H9 (cell line): ENCODE measurements around the gene GRID1. TPM values are rescaled to one million over a fixed set of nuclear protein-coding genes. Genes with fewer than 3 reads are reported as not detected.

Experiments
- DNase-seq: peaks from one replicate; pipeline ENCODE4 v3.0.0-alpha.2; 2017
- H2AFZ ChIP-seq: one replicate; pipeline ENCODE4 v1.6.1; 2013; ENCODE audit warnings: mild to moderate bottlenecking, low read length, control low read depth, moderate library complexity
- H2AK5ac ChIP-seq: 2 replicates; pipeline ENCODE4 v1.6.1; 2013; ENCODE audit warnings: low read length, control low read depth, mixed read lengths; ENCODE audit not compliant: insufficient read length
- H2BK120ac ChIP-seq: one replicate; pipeline ENCODE4 v1.6.1; 2013; ENCODE audit warnings: low read depth, mild to moderate bottlenecking, low read length, control low read depth, inconsistent platforms; ENCODE audit not compliant: poor library complexity, severe bottlenecking
- H2BK12ac ChIP-seq: 2 replicates; pipeline ENCODE4 v1.6.1; 2013; ENCODE audit warnings: low read length, control low read depth, mixed read lengths, low read depth; ENCODE audit not compliant: insufficient read length
- H2BK15ac ChIP-seq: 2 replicates; pipeline ENCODE4 v1.6.1; 2013; ENCODE audit warnings: low read depth, low read length, control low read depth
- H2BK20ac ChIP-seq: one replicate; pipeline ENCODE4 v1.6.1; 2013; ENCODE audit warnings: low read depth, mild to moderate bottlenecking, low read length, control low read depth, inconsistent platforms; ENCODE audit not compliant: poor library complexity, severe bottlenecking
- H2BK5ac ChIP-seq: 2 replicates; pipeline ENCODE4 v1.6.1; 2013; ENCODE audit warnings: low read length, control low read depth, mixed read lengths; ENCODE audit not compliant: insufficient read length
- H3K14ac ChIP-seq: 2 replicates; pipeline ENCODE4 v1.6.1; 2013; ENCODE audit warnings: low read length, control low read depth; ENCODE audit not compliant: insufficient read depth
- H3K18ac ChIP-seq: 2 replicates; pipeline ENCODE4 v1.6.1; 2013; ENCODE audit warnings: low read depth, mild to moderate bottlenecking, mixed read lengths, low read length, control low read depth; ENCODE audit not compliant: insufficient read length
- H3K23ac ChIP-seq: 2 replicates; pipeline ENCODE4 v1.6.1; 2013; ENCODE audit warnings: low read length, control low read depth, mixed read lengths, low read depth; ENCODE audit not compliant: insufficient read length
- H3K23me2 ChIP-seq: 2 replicates; pipeline ENCODE4 v1.6.1; 2013; ENCODE audit warnings: low read depth, mild to moderate bottlenecking, mixed read lengths, low read length, control low read depth; ENCODE audit not compliant: insufficient read length, poor library complexity, severe bottlenecking
- H3K27ac ChIP-seq: 2 replicates; pipeline ENCODE4 v1.5.1; 2013; ENCODE audit warnings: low read length, control low read depth, mixed read lengths, low read depth; ENCODE audit not compliant: insufficient read length
- H3K27me3 ChIP-seq: 2 replicates; pipeline ENCODE4 v1.6.1; 2013; ENCODE audit warnings: low read length, control low read depth, inconsistent platforms; ENCODE audit not compliant: insufficient read depth
- H3K4ac ChIP-seq: 2 replicates; pipeline ENCODE4 v1.6.1; 2013; ENCODE audit warnings: low read depth, mild to moderate bottlenecking, control low read depth, inconsistent platforms, low read length, moderate library complexity
- H3K4me1 ChIP-seq: 2 replicates; pipeline ENCODE4 v1.6.1; 2013; ENCODE audit warnings: low read length, control low read depth, inconsistent platforms; ENCODE audit not compliant: insufficient read depth
- H3K4me2 ChIP-seq: 2 replicates; pipeline ENCODE4 v1.6.1; 2013; ENCODE audit warnings: low read length, control low read depth, mixed read lengths; ENCODE audit not compliant: insufficient read length, insufficient read depth
- H3K56ac ChIP-seq: 2 replicates; pipeline ENCODE4 v1.6.1; 2013; ENCODE audit warnings: low read depth, mild to moderate bottlenecking, mixed read lengths, low read length, control low read depth; ENCODE audit not compliant: insufficient read length
- H3K79me1 ChIP-seq: 2 replicates; pipeline ENCODE4 v1.6.1; 2013; ENCODE audit warnings: low read depth, mild to moderate bottlenecking, moderate library complexity, low read length, control low read depth, inconsistent platforms; ENCODE audit not compliant: insufficient read depth, poor library complexity, severe bottlenecking
- H3K79me2 ChIP-seq: 2 replicates; pipeline ENCODE4 v1.6.1; 2013; ENCODE audit warnings: low read length, control low read depth, inconsistent platforms; ENCODE audit not compliant: insufficient read depth
- H3K9ac ChIP-seq: 2 replicates; pipeline ENCODE4 v1.6.1; 2013; ENCODE audit warnings: low read length, control low read depth, mixed read lengths; ENCODE audit not compliant: insufficient read length; ENCODE audit errors: extremely low read depth
- H3K9me3 ChIP-seq: one replicate; pipeline ENCODE4 v1.6.1; 2013; ENCODE audit warnings: low read depth, low read length, inconsistent platforms; ENCODE audit not compliant: control insufficient read depth
- H3T11ph ChIP-seq: one replicate; pipeline ENCODE4 v1.6.1; 2013; ENCODE audit warnings: mild to moderate bottlenecking, low read length, control low read depth, inconsistent platforms
- H4K20me1 ChIP-seq: one replicate; pipeline ENCODE4 v1.6.1; 2013; ENCODE audit not compliant: control insufficient read depth, insufficient read length, insufficient read depth
- H4K5ac ChIP-seq: 2 replicates; pipeline ENCODE4 v1.6.1; 2013; ENCODE audit warnings: low read depth, mild to moderate bottlenecking, mixed read lengths, low read length, control low read depth; ENCODE audit not compliant: insufficient read length
- H4K8ac ChIP-seq: replicated peaks from 2 replicates; pipeline ENCODE4 v1.6.1; 2013; ENCODE audit warnings: low read length, control low read depth, mixed read lengths, low read depth; ENCODE audit not compliant: insufficient read length
- H4K91ac ChIP-seq: 2 replicates; pipeline ENCODE4 v1.6.1; 2013; ENCODE audit warnings: low read depth, mild to moderate bottlenecking, moderate library complexity, mixed read lengths, low read length, control low read depth; ENCODE audit not compliant: insufficient read length
- H3K27ac Mint-ChIP-seq, 3 experiments: 2 replicates in 2 of 3; 3 replicates in 1 of 3; pipeline ENCODE4 v1.8.0; 2020 to 2021; ENCODE audit warnings: mixed read lengths in 3 of 3, mild to moderate bottlenecking in 1 of 3, moderate library complexity in 1 of 3
- H3K27me3 Mint-ChIP-seq: 2 replicates; pipeline ENCODE4 v1.8.0; 2021; ENCODE audit warnings: low read depth, mild to moderate bottlenecking, moderate library complexity, mixed read lengths
- H3K36me3 Mint-ChIP-seq, 3 experiments: 2 replicates in 2 of 3; 3 replicates in 1 of 3; pipeline ENCODE4 v1.8.0; 2020 to 2021; ENCODE audit warnings: low read depth in 3 of 3, mixed read lengths in 3 of 3; ENCODE audit not compliant: insufficient read depth in 1 of 3
- H3K4me1 Mint-ChIP-seq, 2 experiments: 2 replicates each; pipeline ENCODE4 v1.8.0; 2020; ENCODE audit warnings: mixed read lengths in 2 of 2
- H3K4me3 Mint-ChIP-seq, 2 experiments: 2 replicates in 1 of 2; 3 replicates in 1 of 2; pipeline ENCODE4 v1.8.0; 2020 to 2021; ENCODE audit warnings: mild to moderate bottlenecking in 2 of 2, mixed read lengths in 2 of 2, moderate library complexity in 1 of 2
- H3K9me3 Mint-ChIP-seq, 2 experiments: 2 replicates in 1 of 2; 3 replicates in 1 of 2; pipeline ENCODE4 v1.8.0; 2020; ENCODE audit warnings: mild to moderate bottlenecking in 2 of 2, mixed read lengths in 2 of 2, moderate library complexity in 1 of 2
- WGBS: extraction: QIAGEN DNeasy Blood & Tissue Kit; methylation state at CpG from one replicate; pipeline ENCODE4 v1.1.7; 2013; ENCODE audit warnings: missing lambda C conversion rate, low lambda C conversion rate, mixed read lengths; ENCODE audit not compliant: insufficient read length; ENCODE audit errors: extremely low coverage; 5-methylcytosine and 5-hydroxymethylcytosine counted together
- total RNA-seq: library from RNA; stranded (reverse); gene quantifications from 2 replicates; pipeline ENCODE4 v1.2.1, GENCODE V29; 2021
- TF ChIP-seq, protein P1 (sequence below): fragments of 200-600 bp; sonication (generic); conservative IDR thresholded peaks from 3 replicates; pipeline ENCODE4 v1.8.0; 2021; ENCODE audit warnings: antibody characterized with exemption, mild to moderate bottlenecking

The GRID1 gene
- total RNA-seq, 1 experiment from 2014 or later = 0.35 TPM

DNA sequence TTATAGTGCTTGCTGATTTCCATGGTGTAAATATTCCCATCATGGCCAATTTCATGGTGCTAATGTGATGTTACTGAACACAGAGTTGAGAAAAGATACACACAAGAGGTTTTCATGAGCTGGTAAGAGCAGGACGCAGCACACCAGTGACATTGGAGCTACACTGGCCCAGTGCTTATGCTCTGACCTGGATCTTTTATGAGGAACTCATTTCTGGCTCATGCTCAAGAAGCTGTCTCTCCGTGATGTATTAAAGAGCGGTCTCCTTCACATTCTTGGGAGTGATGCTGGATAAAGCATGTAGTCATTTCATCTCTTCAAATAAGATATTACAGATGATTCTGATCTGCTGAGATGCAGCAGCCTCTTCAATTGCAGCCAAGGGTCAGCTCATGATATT lies 785.2 kb downstream of the GRID1 start:
- Histone ChIP-seq H3K4ac (no peak overlapping the region), H2BK12ac (no peak overlapping the region), H2BK15ac (no peak overlapping the region), H4K8ac (no peak overlapping the region), H2BK120ac (no peak overlapping the region), H3K14ac (no peak overlapping the region), H4K91ac (no peak overlapping the region), H3K9ac (no peak overlapping the region), H3K4me1 (no peaks in the 10 kb centered on the region), H2AK5ac (no peak overlapping the region), H3K23me2 (no peaks in the 10 kb centered on the region), H3K23ac (no peak overlapping the region), H3K27ac (no peak overlapping the region), H2BK20ac (no peak overlapping the region), H4K5ac (no peak overlapping the region), H2AFZ (no peak overlapping the region), H3K4me2 (no peak overlapping the region), H4K20me1 (no peaks in the 10 kb centered on the region), H3K9me3 (no peaks in the 10 kb centered on the region), H3K27me3 (no peaks in the 10 kb centered on the region), H2BK5ac (no peak overlapping the region), H3T11ph (no peak overlapping the region), H3K18ac (no peak overlapping the region), H3K56ac (no peak overlapping the region), H3K79me1 (no peaks in the 10 kb centered on the region), H3K79me2 (no peaks in the 10 kb centered on the region)
- TF ChIP-seq, protein P1, sequence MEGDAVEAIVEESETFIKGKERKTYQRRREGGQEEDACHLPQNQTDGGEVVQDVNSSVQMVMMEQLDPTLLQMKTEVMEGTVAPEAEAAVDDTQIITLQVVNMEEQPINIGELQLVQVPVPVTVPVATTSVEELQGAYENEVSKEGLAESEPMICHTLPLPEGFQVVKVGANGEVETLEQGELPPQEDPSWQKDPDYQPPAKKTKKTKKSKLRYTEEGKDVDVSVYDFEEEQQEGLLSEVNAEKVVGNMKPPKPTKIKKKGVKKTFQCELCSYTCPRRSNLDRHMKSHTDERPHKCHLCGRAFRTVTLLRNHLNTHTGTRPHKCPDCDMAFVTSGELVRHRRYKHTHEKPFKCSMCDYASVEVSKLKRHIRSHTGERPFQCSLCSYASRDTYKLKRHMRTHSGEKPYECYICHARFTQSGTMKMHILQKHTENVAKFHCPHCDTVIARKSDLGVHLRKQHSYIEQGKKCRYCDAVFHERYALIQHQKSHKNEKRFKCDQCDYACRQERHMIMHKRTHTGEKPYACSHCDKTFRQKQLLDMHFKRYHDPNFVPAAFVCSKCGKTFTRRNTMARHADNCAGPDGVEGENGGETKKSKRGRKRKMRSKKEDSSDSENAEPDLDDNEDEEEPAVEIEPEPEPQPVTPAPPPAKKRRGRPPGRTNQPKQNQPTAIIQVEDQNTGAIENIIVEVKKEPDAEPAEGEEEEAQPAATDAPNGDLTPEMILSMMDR = no peak
- no CpG with 5 or more reads among the region's 3 CpGs for WGBS
- H3K9me3 Mint-ChIP-seq = peaks cover 7 to 8% of the 10 kb centered on the region in 2 experiments; a peak in 4 of 5 replicates
- H3K27me3 Mint-ChIP-seq = no peaks in the 10 kb centered on the region; the same call in 1 of the 2 replicates
- no peak overlapping the region for H3K27ac Mint-ChIP-seq
- H3K4me3 Mint-ChIP-seq = no peak overlapping the region
- peaks cover 0 to 4% (median 0%) of the 10 kb centered on the region in 3 experiments; a peak in 1 of 7 replicates for H3K36me3 Mint-ChIP-seq
- peaks cover 5 to 8% of the 10 kb centered on the region in 2 experiments for H3K4me1 Mint-ChIP-seq
- DNase-seq = no peak
